GM18907 (cell line): ENCODE data around the gene AWAT2.
"Not testable (repeated sequence)": the region's sequence is repeated elsewhere in the genome, so short reads cannot be mapped to it uniquely, and the experiment has no call there.

ENCODE experiments used
- ATAC-seq: cut with Tn5 transposase; IDR thresholded peaks from one replicate; pipeline ENCODE4 v1.9.1; 2021; ENCODE audit warnings: mild to moderate bottlenecking, moderate library complexity; ENCODE audit not compliant: unreplicated experiment

The AWAT2 gene

GRCh38 chrX:70001708-70002341, 47.9 kb downstream of the AWAT2 start:
- no peak for ATAC-seq

GRCh38 chrX:70001269-70001668, 48.5 kb downstream of the AWAT2 start:
- ATAC-seq: no peak

- ATAC-seq: not testable (repeated sequence)
Observed at GRCh38 chrX:69998299-69998698, 51.4 kb downstream of the AWAT2 start.

- ATAC-seq: no peak
Observed at GRCh38 chrX:69996113-69996468, 53.6 kb downstream of the AWAT2 start.

- no peak for ATAC-seq
Observed at GRCh38 chrX:69995362-69996112, 54.2 kb downstream of the AWAT2 start.

GRCh38 chrX:69993494-69993893, 56.2 kb downstream of the AWAT2 start:
- no peak for ATAC-seq

GRCh38 chrX:69991685-69992084, 58.1 kb downstream of the AWAT2 start:
- ATAC-seq: no peak
